LNCaP clone FGC (cell line): ENCODE data around the gene ATP8A1.

Experiments
- DNase-seq: peaks from one replicate; pipeline ENCODE4 v3.0.0-alpha.2; 2011; ENCODE audit warnings: low read depth
- H3K4me3 ChIP-seq: 2 replicates; pipeline ENCODE4 v1.5.1; 2011; ENCODE audit warnings: mild to moderate bottlenecking, low read depth, low read length, control low read depth
- CTCF ChIP-seq: IDR thresholded peaks from 2 replicates; pipeline ENCODE4 v1.5.1; 2012; ENCODE audit warnings: mild to moderate bottlenecking; ENCODE audit not compliant: control insufficient read depth, insufficient read depth; ENCODE audit errors: extremely low read depth

The ATP8A1 gene

GRCh38 chr4:42425146-42426065, 231.5 kb downstream of the ATP8A1 start:
- no peak for DNase-seq
- H3K4me3 ChIP-seq: no peak overlapping the region
- no peak for TF ChIP-seq CTCF

- H3K4me3 ChIP-seq: no peak overlapping the region
These were observed 236.8 kb downstream of the ATP8A1 start for GRCh38 chr4:42420140-42420539.

GRCh38 chr4:42417550-42417949, 239.4 kb downstream of the ATP8A1 start:
- TF ChIP-seq CTCF: no peak
- DNase-seq: no peak
- H3K4me3 ChIP-seq: no peak overlapping the region

More at GRCh38 chr4:42420140-42420539, 236.8 kb downstream of the ATP8A1 start:
- TF ChIP-seq CTCF: no peak
- no peak for DNase-seq

GRCh38 chr4:42416017-42416416, 240.9 kb downstream of the ATP8A1 start:
- DNase-seq: no peak
- H3K4me3 ChIP-seq: no peak overlapping the region
- TF ChIP-seq CTCF: no peak

GRCh38 chr4:42415281-42415680, 241.6 kb downstream of the ATP8A1 start:
- H3K4me3 ChIP-seq: no peak overlapping the region
- no peak for DNase-seq
- no peak for TF ChIP-seq CTCF

GRCh38 chr4:42412251-42412650, 244.7 kb downstream of the ATP8A1 start:
- TF ChIP-seq CTCF: no peak
- no peak overlapping the region for H3K4me3 ChIP-seq
- no peak for DNase-seq
